ENCODE data around the gene PLD5. TPM values are rescaled to one million over a fixed set of nuclear protein-coding genes. Genes with fewer than 3 reads are reported as not detected.

Gene PLD5
- total RNA-seq, 1 donor from 2014 or later = 0.96 TPM

DNA sequence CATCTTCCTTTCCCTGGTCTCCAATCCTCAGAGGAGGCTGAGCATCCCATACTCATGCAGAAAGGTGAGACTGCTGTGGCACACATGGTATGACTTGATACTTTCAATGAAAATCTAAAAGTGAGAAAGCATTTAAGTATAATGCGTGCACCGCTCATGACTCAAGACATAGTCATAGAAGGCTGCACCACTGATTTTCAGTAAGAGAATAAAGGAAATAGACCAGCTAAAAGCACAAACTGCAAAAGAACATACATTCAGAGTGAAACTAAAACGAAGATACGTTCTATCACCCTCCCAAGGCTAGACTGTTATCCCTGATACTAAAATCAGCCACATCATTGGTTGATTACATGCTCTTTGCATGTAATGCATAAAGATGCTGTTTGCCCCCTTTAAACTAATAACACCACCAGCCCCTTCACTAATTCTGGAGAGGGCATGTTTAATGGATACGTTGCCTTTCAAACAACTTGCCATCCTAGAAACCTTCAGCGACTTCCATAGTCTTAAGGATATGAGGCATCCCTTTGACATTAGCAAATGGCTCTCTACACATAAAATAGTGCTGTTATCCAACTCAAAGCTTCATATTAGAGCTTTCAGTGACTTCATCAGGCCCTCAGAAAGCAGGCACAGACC, 2.1 kb downstream of the PLD5 start:
- Mint-ChIP-seq H3K4me1 (ENCODE audit: low read depth, unreplicated experiment) (peaks cover 6% of the 10 kb centered on the region), H3K9me3 (ENCODE audit: unreplicated experiment) (peaks cover 4% of the 10 kb centered on the region), H3K4me3 (ENCODE audit: unreplicated experiment) (no peak overlapping the region), H3K27ac (ENCODE audit: unreplicated experiment) (no peak overlapping the region), H3K36me3 (ENCODE audit: unreplicated experiment) (no peaks in the 10 kb centered on the region), H3K27me3 (ENCODE audit: unreplicated experiment) (peaks cover 9% of the 10 kb centered on the region)
- TF ChIP-seq, protein P1, sequence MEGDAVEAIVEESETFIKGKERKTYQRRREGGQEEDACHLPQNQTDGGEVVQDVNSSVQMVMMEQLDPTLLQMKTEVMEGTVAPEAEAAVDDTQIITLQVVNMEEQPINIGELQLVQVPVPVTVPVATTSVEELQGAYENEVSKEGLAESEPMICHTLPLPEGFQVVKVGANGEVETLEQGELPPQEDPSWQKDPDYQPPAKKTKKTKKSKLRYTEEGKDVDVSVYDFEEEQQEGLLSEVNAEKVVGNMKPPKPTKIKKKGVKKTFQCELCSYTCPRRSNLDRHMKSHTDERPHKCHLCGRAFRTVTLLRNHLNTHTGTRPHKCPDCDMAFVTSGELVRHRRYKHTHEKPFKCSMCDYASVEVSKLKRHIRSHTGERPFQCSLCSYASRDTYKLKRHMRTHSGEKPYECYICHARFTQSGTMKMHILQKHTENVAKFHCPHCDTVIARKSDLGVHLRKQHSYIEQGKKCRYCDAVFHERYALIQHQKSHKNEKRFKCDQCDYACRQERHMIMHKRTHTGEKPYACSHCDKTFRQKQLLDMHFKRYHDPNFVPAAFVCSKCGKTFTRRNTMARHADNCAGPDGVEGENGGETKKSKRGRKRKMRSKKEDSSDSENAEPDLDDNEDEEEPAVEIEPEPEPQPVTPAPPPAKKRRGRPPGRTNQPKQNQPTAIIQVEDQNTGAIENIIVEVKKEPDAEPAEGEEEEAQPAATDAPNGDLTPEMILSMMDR (IDR thresholded peaks at IDR 0.05; ENCODE audit: partially characterized antibody, unreplicated experiment) = no peak
- DNase-seq = no peak

DNA sequence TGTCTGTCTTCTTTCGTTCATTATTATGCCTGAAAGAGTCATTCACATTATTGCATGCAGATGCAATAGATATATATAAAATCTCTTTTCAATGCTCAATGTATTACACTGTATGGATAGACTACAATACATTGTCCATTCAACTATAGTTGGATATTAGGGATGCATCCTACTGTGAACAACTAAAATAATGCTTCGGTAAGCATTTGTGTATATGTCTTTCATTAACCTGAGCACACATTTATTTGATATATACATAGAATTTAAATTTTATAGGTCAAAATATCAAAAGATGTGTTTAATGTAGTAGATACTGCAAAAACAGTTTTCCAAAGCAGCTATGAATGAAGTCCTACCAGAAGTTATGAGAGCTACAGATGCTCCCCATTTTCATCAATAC, 8.9 kb downstream of the PLD5 start:
- H3K27ac Mint-ChIP-seq (ENCODE audit: unreplicated experiment) = no peak overlapping the region
- no peak for DNase-seq
- H3K36me3 Mint-ChIP-seq (ENCODE audit: unreplicated experiment) = no peaks in the 10 kb centered on the region
- H3K27me3 Mint-ChIP-seq (ENCODE audit: unreplicated experiment) = no peaks in the 10 kb centered on the region
- H3K4me1 Mint-ChIP-seq (ENCODE audit: low read depth, unreplicated experiment) = no peaks in the 10 kb centered on the region
- no peaks in the 10 kb centered on the region for H3K9me3 Mint-ChIP-seq (ENCODE audit: unreplicated experiment)
- TF ChIP-seq, protein P1 (IDR thresholded peaks at IDR 0.05; ENCODE audit: partially characterized antibody, unreplicated experiment) = no peak
- H3K4me3 Mint-ChIP-seq (ENCODE audit: unreplicated experiment) = no peak overlapping the region

DNA sequence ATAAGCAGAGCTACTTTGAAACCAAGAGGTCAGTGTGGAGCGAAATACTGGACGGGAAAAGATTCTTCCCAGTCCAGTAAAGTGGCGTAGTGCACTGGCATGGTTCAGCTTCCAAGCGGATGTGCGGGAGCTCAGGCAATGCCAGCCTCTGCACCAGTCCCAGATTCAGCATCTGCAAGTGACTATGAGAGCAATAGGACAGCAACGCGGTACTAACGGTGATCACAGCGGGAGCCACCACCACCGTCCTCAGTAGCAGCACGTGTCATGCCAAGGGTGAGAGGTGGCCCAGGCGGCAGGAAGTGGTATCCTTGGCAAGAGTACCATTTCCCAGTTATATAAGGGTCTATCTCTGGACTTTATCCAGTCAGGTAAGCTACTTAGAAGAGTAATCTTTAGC, 17.8 kb downstream of the PLD5 start:
- TF ChIP-seq, protein P1 (IDR thresholded peaks at IDR 0.05; ENCODE audit: partially characterized antibody, unreplicated experiment) = no peak
- no peak overlapping the region for H3K27ac Mint-ChIP-seq (ENCODE audit: unreplicated experiment)
- H3K4me3 Mint-ChIP-seq (ENCODE audit: unreplicated experiment) = no peak overlapping the region
- H3K4me1 Mint-ChIP-seq (ENCODE audit: low read depth, unreplicated experiment) = no peaks in the 10 kb centered on the region
- no peaks in the 10 kb centered on the region for H3K9me3 Mint-ChIP-seq (ENCODE audit: unreplicated experiment)
- H3K27me3 Mint-ChIP-seq (ENCODE audit: unreplicated experiment) = no peaks in the 10 kb centered on the region
- no peaks in the 10 kb centered on the region for H3K36me3 Mint-ChIP-seq (ENCODE audit: unreplicated experiment)
- no peak for DNase-seq

DNA sequence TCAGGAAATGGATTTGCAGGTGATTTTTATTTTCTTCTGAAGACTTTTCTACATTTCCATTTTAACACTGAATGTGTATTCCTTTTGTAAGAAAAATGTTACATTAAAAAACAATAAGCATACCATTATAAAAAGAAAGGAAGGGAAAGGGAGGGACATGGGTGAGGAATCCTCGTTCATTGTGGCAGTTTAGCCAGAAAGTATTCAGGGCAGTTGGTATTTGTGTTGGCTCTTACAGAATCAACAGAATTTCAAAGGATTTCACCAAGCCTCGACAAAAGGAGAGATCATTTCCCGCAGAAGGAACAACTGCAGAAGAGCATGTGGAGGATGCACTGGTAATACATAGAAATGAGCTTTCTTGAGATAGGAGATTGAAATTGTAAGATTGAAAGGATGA, 35.0 kb downstream of the PLD5 start:
- Mint-ChIP-seq H3K27ac (ENCODE audit: unreplicated experiment) (no peak overlapping the region), H3K36me3 (ENCODE audit: unreplicated experiment) (no peaks in the 10 kb centered on the region)
- no peak for DNase-seq

DNA sequence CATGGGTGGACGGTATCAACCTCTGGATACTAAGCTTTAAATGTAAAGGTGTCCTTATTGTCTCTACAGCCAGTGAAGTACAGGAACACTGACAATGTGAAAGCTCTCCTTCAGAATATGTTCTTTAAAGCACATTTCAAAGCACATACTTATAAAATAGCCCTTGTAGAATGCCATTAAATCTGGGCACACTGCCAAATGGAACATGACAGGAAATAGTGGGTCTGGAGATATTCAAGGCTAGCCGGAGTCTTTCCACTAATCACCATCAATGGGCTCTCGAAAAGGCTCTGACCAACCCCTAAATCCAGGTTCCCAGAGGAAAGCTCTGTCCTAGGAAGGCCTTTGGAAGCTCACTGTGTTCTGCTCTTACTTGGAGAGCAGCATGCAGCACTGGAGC, 46.6 kb downstream of the PLD5 start:
- Mint-ChIP-seq H3K27me3 (ENCODE audit: unreplicated experiment) (no peaks in the 10 kb centered on the region), H3K36me3 (ENCODE audit: unreplicated experiment) (no peaks in the 10 kb centered on the region), H3K4me1 (ENCODE audit: low read depth, unreplicated experiment) (no peaks in the 10 kb centered on the region), H3K9me3 (ENCODE audit: unreplicated experiment) (no peaks in the 10 kb centered on the region), H3K27ac (ENCODE audit: unreplicated experiment) (no peak overlapping the region), H3K4me3 (ENCODE audit: unreplicated experiment) (no peak overlapping the region)
- no peak for DNase-seq
- TF ChIP-seq, protein P1 (IDR thresholded peaks at IDR 0.05; ENCODE audit: partially characterized antibody, unreplicated experiment) = no peak

More for the DNA sequence above, 35.0 kb downstream of the PLD5 start:
- Mint-ChIP-seq H3K9me3 (ENCODE audit: unreplicated experiment) (no peaks in the 10 kb centered on the region), H3K27me3 (ENCODE audit: unreplicated experiment) (peaks cover 2% of the 10 kb centered on the region), H3K4me3 (ENCODE audit: unreplicated experiment) (no peak overlapping the region), H3K4me1 (ENCODE audit: low read depth, unreplicated experiment) (no peaks in the 10 kb centered on the region)
- TF ChIP-seq, protein P1 (IDR thresholded peaks at IDR 0.05; ENCODE audit: partially characterized antibody, unreplicated experiment) = no peak

Measured in glutamatergic neuron (in vitro differentiated cells).